BJ (cell line): ENCODE results near the gene GADD45B. TPM values are rescaled to one million over a fixed set of nuclear protein-coding genes. Genes with fewer than 3 reads are reported as not detected.

Experiments used
- CTCF ChIA-PET: fragments of 350-600 bp; formaldehyde crosslinking; extraction: SDS; loops from one replicate; lab custom pipeline; 2021; ENCODE audit warnings: antibody characterized with exemption, inconsistent platforms; lab: Yijun Ruan, JAX
- POLR2A ChIA-PET: fragments of 300-600 bp; sonication (Branson Sonifier 250); formaldehyde crosslinking; extraction: SDS; loops from one replicate; lab custom pipeline; 2021; ENCODE audit warnings: antibody characterized with exemption; lab: Charles Lee
- DNase-seq: peaks from one replicate; pipeline ENCODE4 v3.0.0-alpha.2; 2011; ENCODE audit warnings: low read depth
- H3K27me3 ChIP-seq: 2 replicates; pipeline ENCODE4 v1.6.0; 2011; ENCODE audit warnings: low read length; ENCODE audit not compliant: control insufficient read depth, insufficient read depth
- H3K36me3 ChIP-seq: 2 replicates; pipeline ENCODE4 v1.5.1; 2011; ENCODE audit warnings: low read length; ENCODE audit not compliant: control insufficient read depth, insufficient read depth
- H3K4me3 ChIP-seq: 2 replicates; pipeline ENCODE4 v1.5.1; 2011; ENCODE audit warnings: low read depth, mild to moderate bottlenecking, control low read depth, low read length
- CTCF ChIP-seq: IDR thresholded peaks from 2 replicates; pipeline ENCODE4 v1.5.1; 2011; ENCODE audit warnings: low read depth, mild to moderate bottlenecking, control low read depth, inconsistent platforms, low read length, moderate library complexity; ENCODE audit not compliant: insufficient read depth
- polyA plus RNA-seq: library from polyadenylated mRNA; depleted of rRNA; stranded (reverse); fragments of >200 nt; gene quantifications from 2 replicates; pipeline ENCODE4 v1.2.3, GENCODE V29; 2011

GADD45B gene
- polyA plus RNA-seq, 1 experiment: 69.8 TPM

- Histone ChIP-seq H3K27me3 (no peaks in the 10 kb centered on the region), H3K4me3 (peak overlapping the region; percentile 60), H3K36me3 (no peaks in the 10 kb centered on the region)
- DNase-seq: no peak
- no peak for TF ChIP-seq CTCF
- CTCF ChIA-PET: interaction anchor here (0.7 to 1.6 kb wide), 3 partner anchors 85 to 142 kb away, joined by 3 to 4 read pairs (median 3); no protein-coding TSS in a partner anchor
- POLR2A ChIA-PET: interaction anchor here (0.6 to 0.7 kb wide), 3 partner anchors 46 to 483 kb away, joined by 4 to 6 read pairs (median 4); partner anchors contain the start of gene TLE6
Observed at GRCh38 chr19:2494447-2495129, 18.7 kb downstream of the GADD45B start.

DNA sequence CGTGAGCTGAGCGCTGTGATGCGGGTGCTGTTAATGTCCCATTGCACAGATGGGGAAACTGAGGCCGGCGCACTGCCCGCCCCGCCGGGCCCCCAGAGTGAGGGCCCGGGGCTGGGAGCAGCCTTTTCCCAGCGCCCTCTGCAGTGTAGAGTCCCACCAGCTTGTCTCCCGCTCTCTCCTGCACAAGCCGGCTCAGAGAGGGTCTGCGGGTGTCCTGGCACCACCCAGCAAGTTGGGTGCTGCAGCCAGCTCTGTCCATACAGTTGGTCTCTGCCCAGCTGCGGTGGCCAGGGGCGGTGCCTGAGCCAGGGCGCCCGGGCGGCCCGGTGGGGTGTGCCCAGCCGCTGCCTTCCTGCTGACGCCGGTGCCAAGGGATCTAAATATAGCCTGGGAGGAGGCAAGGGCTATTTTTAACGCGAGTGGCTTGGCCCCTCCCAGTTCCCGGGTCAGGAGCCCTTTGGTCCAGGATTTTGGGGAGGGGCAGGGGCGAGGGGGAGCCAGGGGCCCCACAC, 19.3 kb downstream of the GADD45B start:
- CTCF ChIA-PET: interaction anchor here (0.7 to 0.9 kb wide), 3 partner anchors 11 to 84 kb away, joined by 3 to 4 read pairs (median 3); no protein-coding TSS in a partner anchor
- Histone ChIP-seq H3K36me3 (no peaks in the 10 kb centered on the region), H3K27me3 (no peaks in the 10 kb centered on the region), H3K4me3 (peak overlapping the region; percentile 60)
- POLR2A ChIA-PET: interaction anchor here (0.5 to 0.7 kb wide), 3 partner anchors 12 to 482 kb away, joined by 4 read pairs; partner anchors contain the start of gene TLE6
- DNase-seq: no peak
- TF ChIP-seq CTCF: peak; percentile 14; the same call in 1 of the 2 replicates

GRCh38 chr19:2495651-2496316, 19.9 kb downstream of the GADD45B start:
- H3K36me3 ChIP-seq: no peaks in the 10 kb centered on the region
- POLR2A ChIA-PET: interaction anchor here (0.5 kb wide), 1 partner anchor 11 kb away, joined by 4 read pairs; no protein-coding TSS in a partner anchor
- no peaks in the 10 kb centered on the region for H3K27me3 ChIP-seq
- CTCF ChIA-PET: interaction anchor here (0.8 to 1.5 kb wide), 3 partner anchors 11 to 234 kb away, joined by 3 to 4 read pairs (median 3); no protein-coding TSS in a partner anchor
- no peak for TF ChIP-seq CTCF
- no peak for DNase-seq
- peak overlapping the region; percentile 60 for H3K4me3 ChIP-seq

DNA sequence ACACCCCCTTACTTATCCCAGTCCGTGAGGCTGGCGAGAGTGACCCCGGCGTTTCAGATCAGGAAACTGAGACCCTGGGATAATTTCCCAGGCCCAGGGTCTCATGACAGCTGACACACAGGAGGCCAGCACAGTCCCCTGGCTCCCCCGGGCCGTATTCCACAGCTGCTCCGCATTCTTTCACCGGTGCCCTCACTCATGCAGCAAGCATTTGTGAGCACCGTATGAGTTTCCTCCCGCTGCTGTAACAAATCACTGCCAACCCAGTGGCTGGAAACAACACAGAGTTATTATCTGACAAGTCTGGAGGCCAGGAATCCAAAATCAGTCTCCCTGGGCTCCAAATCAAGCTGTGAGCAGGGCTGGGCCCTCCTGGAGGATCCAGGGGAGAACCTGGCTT, 21.3 kb downstream of the GADD45B start:
- no peak overlapping the region for H3K4me3 ChIP-seq
- POLR2A ChIA-PET: no interaction called here
- CTCF ChIA-PET: interaction anchor here (1.1 to 1.5 kb wide), 2 partner anchors 82 to 236 kb away, joined by 3 to 4 read pairs; no protein-coding TSS in a partner anchor
- no peaks in the 10 kb centered on the region for H3K36me3 ChIP-seq
- H3K27me3 ChIP-seq: no peaks in the 10 kb centered on the region
- no peak for TF ChIP-seq CTCF
- DNase-seq: no peak

DNA sequence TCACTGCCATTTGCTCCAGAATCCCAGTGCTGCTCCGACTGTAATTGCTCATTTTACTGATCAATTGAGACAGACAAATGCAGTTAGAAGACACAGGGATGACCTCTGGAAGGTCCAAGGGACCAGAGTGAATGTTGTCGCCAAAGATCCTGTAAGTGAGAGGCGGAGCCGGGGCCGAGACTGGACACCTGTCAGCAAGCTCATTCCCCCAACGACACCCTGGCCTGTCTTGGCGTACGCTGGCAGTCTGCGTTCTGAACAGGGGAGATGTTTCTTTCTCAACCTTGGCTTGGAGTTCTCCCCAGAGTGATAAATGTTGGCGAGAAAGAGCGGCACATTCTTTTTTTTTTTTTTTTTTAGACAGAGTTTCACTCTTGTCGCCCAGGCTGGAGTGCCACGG, 24.2 kb downstream of the GADD45B start:
- Histone ChIP-seq H3K4me3 (no peak overlapping the region), H3K36me3 (no peaks in the 10 kb centered on the region), H3K27me3 (no peaks in the 10 kb centered on the region)
- ChIA-PET CTCF (no interaction called here), POLR2A (no interaction called here)
- no peak for DNase-seq
- TF ChIP-seq CTCF: no peak
